H9 (cell line): ENCODE results near the gene ZNF235. TPM values are rescaled to one million over a fixed set of nuclear protein-coding genes. Genes with fewer than 3 reads are reported as not detected.
"Not testable (repeated sequence)": the region's sequence is repeated elsewhere in the genome, so short reads cannot be mapped to it uniquely, and the experiment has no call there.

ENCODE experiments used
- DNase-seq: peaks from one replicate; pipeline ENCODE4 v3.0.0-alpha.2; 2017
- H2AFZ ChIP-seq: one replicate; pipeline ENCODE4 v1.6.1; 2013; ENCODE audit warnings: mild to moderate bottlenecking, low read length, control low read depth, moderate library complexity
- H2AK5ac ChIP-seq: 2 replicates; pipeline ENCODE4 v1.6.1; 2013; ENCODE audit warnings: low read length, control low read depth, mixed read lengths; ENCODE audit not compliant: insufficient read length
- H2BK120ac ChIP-seq: one replicate; pipeline ENCODE4 v1.6.1; 2013; ENCODE audit warnings: low read depth, mild to moderate bottlenecking, low read length, control low read depth, inconsistent platforms; ENCODE audit not compliant: poor library complexity, severe bottlenecking
- H2BK12ac ChIP-seq: 2 replicates; pipeline ENCODE4 v1.6.1; 2013; ENCODE audit warnings: low read length, control low read depth, mixed read lengths, low read depth; ENCODE audit not compliant: insufficient read length
- H2BK15ac ChIP-seq: 2 replicates; pipeline ENCODE4 v1.6.1; 2013; ENCODE audit warnings: low read depth, low read length, control low read depth
- H2BK20ac ChIP-seq: one replicate; pipeline ENCODE4 v1.6.1; 2013; ENCODE audit warnings: low read depth, mild to moderate bottlenecking, low read length, control low read depth, inconsistent platforms; ENCODE audit not compliant: poor library complexity, severe bottlenecking
- H2BK5ac ChIP-seq: 2 replicates; pipeline ENCODE4 v1.6.1; 2013; ENCODE audit warnings: low read length, control low read depth, mixed read lengths; ENCODE audit not compliant: insufficient read length
- H3K14ac ChIP-seq: 2 replicates; pipeline ENCODE4 v1.6.1; 2013; ENCODE audit warnings: low read length, control low read depth; ENCODE audit not compliant: insufficient read depth
- H3K18ac ChIP-seq: 2 replicates; pipeline ENCODE4 v1.6.1; 2013; ENCODE audit warnings: low read depth, mild to moderate bottlenecking, mixed read lengths, low read length, control low read depth; ENCODE audit not compliant: insufficient read length
- H3K23ac ChIP-seq: 2 replicates; pipeline ENCODE4 v1.6.1; 2013; ENCODE audit warnings: low read length, control low read depth, mixed read lengths, low read depth; ENCODE audit not compliant: insufficient read length
- H3K23me2 ChIP-seq: 2 replicates; pipeline ENCODE4 v1.6.1; 2013; ENCODE audit warnings: low read depth, mild to moderate bottlenecking, mixed read lengths, low read length, control low read depth; ENCODE audit not compliant: insufficient read length, poor library complexity, severe bottlenecking
- H3K27ac ChIP-seq: 2 replicates; pipeline ENCODE4 v1.5.1; 2013; ENCODE audit warnings: low read length, control low read depth, mixed read lengths, low read depth; ENCODE audit not compliant: insufficient read length
- H3K27me3 ChIP-seq: 2 replicates; pipeline ENCODE4 v1.6.1; 2013; ENCODE audit warnings: low read length, control low read depth, inconsistent platforms; ENCODE audit not compliant: insufficient read depth
- H3K4ac ChIP-seq: 2 replicates; pipeline ENCODE4 v1.6.1; 2013; ENCODE audit warnings: low read depth, mild to moderate bottlenecking, control low read depth, inconsistent platforms, low read length, moderate library complexity
- H3K4me1 ChIP-seq: 2 replicates; pipeline ENCODE4 v1.6.1; 2013; ENCODE audit warnings: low read length, control low read depth, inconsistent platforms; ENCODE audit not compliant: insufficient read depth
- H3K4me2 ChIP-seq: 2 replicates; pipeline ENCODE4 v1.6.1; 2013; ENCODE audit warnings: low read length, control low read depth, mixed read lengths; ENCODE audit not compliant: insufficient read length, insufficient read depth
- H3K56ac ChIP-seq: 2 replicates; pipeline ENCODE4 v1.6.1; 2013; ENCODE audit warnings: low read depth, mild to moderate bottlenecking, mixed read lengths, low read length, control low read depth; ENCODE audit not compliant: insufficient read length
- H3K79me1 ChIP-seq: 2 replicates; pipeline ENCODE4 v1.6.1; 2013; ENCODE audit warnings: low read depth, mild to moderate bottlenecking, moderate library complexity, low read length, control low read depth, inconsistent platforms; ENCODE audit not compliant: insufficient read depth, poor library complexity, severe bottlenecking
- H3K79me2 ChIP-seq: 2 replicates; pipeline ENCODE4 v1.6.1; 2013; ENCODE audit warnings: low read length, control low read depth, inconsistent platforms; ENCODE audit not compliant: insufficient read depth
- H3K9ac ChIP-seq: 2 replicates; pipeline ENCODE4 v1.6.1; 2013; ENCODE audit warnings: low read length, control low read depth, mixed read lengths; ENCODE audit not compliant: insufficient read length; ENCODE audit errors: extremely low read depth
- H3K9me3 ChIP-seq: one replicate; pipeline ENCODE4 v1.6.1; 2013; ENCODE audit warnings: low read depth, low read length, inconsistent platforms; ENCODE audit not compliant: control insufficient read depth
- H3T11ph ChIP-seq: one replicate; pipeline ENCODE4 v1.6.1; 2013; ENCODE audit warnings: mild to moderate bottlenecking, low read length, control low read depth, inconsistent platforms
- H4K20me1 ChIP-seq: one replicate; pipeline ENCODE4 v1.6.1; 2013; ENCODE audit not compliant: control insufficient read depth, insufficient read length, insufficient read depth
- H4K5ac ChIP-seq: 2 replicates; pipeline ENCODE4 v1.6.1; 2013; ENCODE audit warnings: low read depth, mild to moderate bottlenecking, mixed read lengths, low read length, control low read depth; ENCODE audit not compliant: insufficient read length
- H4K8ac ChIP-seq: replicated peaks from 2 replicates; pipeline ENCODE4 v1.6.1; 2013; ENCODE audit warnings: low read length, control low read depth, mixed read lengths, low read depth; ENCODE audit not compliant: insufficient read length
- H4K91ac ChIP-seq: 2 replicates; pipeline ENCODE4 v1.6.1; 2013; ENCODE audit warnings: low read depth, mild to moderate bottlenecking, moderate library complexity, mixed read lengths, low read length, control low read depth; ENCODE audit not compliant: insufficient read length
- H3K27ac Mint-ChIP-seq, 3 experiments: 2 replicates in 2 of 3; 3 replicates in 1 of 3; pipeline ENCODE4 v1.8.0; 2020 to 2021; ENCODE audit warnings: mixed read lengths in 3 of 3, mild to moderate bottlenecking in 1 of 3, moderate library complexity in 1 of 3
- H3K27me3 Mint-ChIP-seq: 2 replicates; pipeline ENCODE4 v1.8.0; 2021; ENCODE audit warnings: low read depth, mild to moderate bottlenecking, moderate library complexity, mixed read lengths
- H3K36me3 Mint-ChIP-seq, 3 experiments: 2 replicates in 2 of 3; 3 replicates in 1 of 3; pipeline ENCODE4 v1.8.0; 2020 to 2021; ENCODE audit warnings: low read depth in 3 of 3, mixed read lengths in 3 of 3; ENCODE audit not compliant: insufficient read depth in 1 of 3
- H3K4me1 Mint-ChIP-seq, 2 experiments: 2 replicates each; pipeline ENCODE4 v1.8.0; 2020; ENCODE audit warnings: mixed read lengths in 2 of 2
- H3K4me3 Mint-ChIP-seq, 2 experiments: 2 replicates in 1 of 2; 3 replicates in 1 of 2; pipeline ENCODE4 v1.8.0; 2020 to 2021; ENCODE audit warnings: mild to moderate bottlenecking in 2 of 2, mixed read lengths in 2 of 2, moderate library complexity in 1 of 2
- H3K9me3 Mint-ChIP-seq, 2 experiments: 2 replicates in 1 of 2; 3 replicates in 1 of 2; pipeline ENCODE4 v1.8.0; 2020; ENCODE audit warnings: mild to moderate bottlenecking in 2 of 2, mixed read lengths in 2 of 2, moderate library complexity in 1 of 2
- WGBS: extraction: QIAGEN DNeasy Blood & Tissue Kit; methylation state at CpG from one replicate; pipeline ENCODE4 v1.1.7; 2013; ENCODE audit warnings: missing lambda C conversion rate, low lambda C conversion rate, mixed read lengths; ENCODE audit not compliant: insufficient read length; ENCODE audit errors: extremely low coverage; 5-methylcytosine and 5-hydroxymethylcytosine counted together
- total RNA-seq: library from RNA; stranded (reverse); gene quantifications from 2 replicates; pipeline ENCODE4 v1.2.1, GENCODE V29; 2021

ZNF235 gene
- total RNA-seq, 1 experiment from 2014 or later = 6.6 TPM

DNA sequence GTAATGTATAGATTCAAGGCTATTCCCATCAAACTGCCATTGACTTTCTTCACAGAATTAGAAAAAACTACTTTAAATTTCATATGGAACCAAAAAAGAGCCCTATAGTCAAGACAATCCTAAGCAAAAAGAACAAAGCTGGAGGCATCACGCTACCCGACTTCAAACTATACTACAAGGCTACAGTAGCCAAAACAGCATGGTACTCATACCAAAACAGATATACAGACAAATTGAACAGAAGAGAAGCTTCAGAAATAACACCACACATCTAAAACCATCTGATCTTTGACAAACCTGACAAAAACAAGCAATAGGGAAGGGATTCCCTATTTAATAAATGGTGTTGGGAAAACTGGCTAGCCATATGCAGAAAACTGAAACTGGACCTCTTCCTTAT is 52.5 kb downstream of the ZNF235 start:
- H3K18ac ChIP-seq, H3K27ac Mint-ChIP-seq, H3K4me2 ChIP-seq, H3T11ph ChIP-seq, H3K4me3 Mint-ChIP-seq, H3K9ac ChIP-seq, H2BK20ac ChIP-seq, H3K4me1 ChIP-seq, H2BK5ac ChIP-seq, H2BK15ac ChIP-seq, H2BK12ac ChIP-seq, H3K56ac ChIP-seq, H3K27me3 ChIP-seq, H3K4ac ChIP-seq, H2AK5ac ChIP-seq, H3K79me1 ChIP-seq, H3K79me2 ChIP-seq, H2BK120ac ChIP-seq, H3K9me3 ChIP-seq, H2AFZ ChIP-seq, H4K5ac ChIP-seq, H4K20me1 ChIP-seq, H3K23ac ChIP-seq, H4K8ac ChIP-seq, H3K27ac ChIP-seq, H4K91ac ChIP-seq, H3K27me3 Mint-ChIP-seq, H3K23me2 ChIP-seq, DNase-seq, H3K14ac ChIP-seq, H3K4me1 Mint-ChIP-seq: not testable (repeated sequence)
- peaks cover 90 to 96% of the 10 kb centered on the region in 2 experiments for H3K9me3 Mint-ChIP-seq
- peaks cover 37 to 56% (median 44%) of the 10 kb centered on the region in 3 experiments for H3K36me3 Mint-ChIP-seq
- WGBS = no CpG with 5 or more reads among the region's 2 CpGs
